SH-SY5Y (cell line): ENCODE measurements around the gene CYBA.

ENCODE experiments used
- GATA2 ChIP-seq: IDR thresholded peaks from 2 replicates; pipeline ENCODE4 v1.6.1; 2011; ENCODE audit warnings: mild to moderate bottlenecking, low read depth, low read length
- GATA3 ChIP-seq: IDR thresholded peaks from 2 replicates; pipeline ENCODE4 v1.6.1; 2011; ENCODE audit warnings: low read depth, mild to moderate bottlenecking, low read length, moderate library complexity

- no peak for TF ChIP-seq GATA2
- TF ChIP-seq GATA3 = no peak
These were observed 35.9 kb downstream of the CYBA start for GRCh38 chr16:88614818-88615580.
